Right renal pelvis (tissue), 4 donors: ENCODE data around the gene MSH5. TPM values are rescaled to one million over a fixed set of nuclear protein-coding genes. Genes with fewer than 3 reads are reported as not detected.
"Not testable (repeated sequence)": the region's sequence is repeated elsewhere in the genome, so short reads cannot be mapped to it uniquely, and the experiment has no call there.

Source experiments
- DNase-seq, 4 donors: peaks; one replicate each; pipeline ENCODE4 v3.0.0-alpha.2; 2013; ENCODE audit warnings: low read depth in 4 of 4, low spot score in 3 of 4, missing footprints in 1 of 4
- polyA plus RNA-seq, 4 donors: library from polyadenylated mRNA; unstranded; fragments of 120-200 nt; gene quantifications; one replicate each; pipeline ENCODE4 v1.2.1, GENCODE V29; 2013; ENCODE audit not compliant: insufficient read length in 4 of 4

MSH5 gene
- polyA plus RNA-seq, 4 donors = 18.3 to 25.7 (median 20.5) TPM

GRCh38 chr6:31776485-31776988, 36.7 kb downstream of the MSH5 start:
- DNase-seq = no peak

- DNase-seq = peak; percentile 67 to 85 (median 71)
These were observed 37.3 kb downstream of the MSH5 start, which contains the start of gene VWA7 for GRCh38 chr6:31776989-31777666. VWA7 (minus strand) TSS chr6:31777328; CDS start chr6:31776779, 549 bp downstream.

GRCh38 chr6:31777667-31778050, 37.9 kb downstream of the MSH5 start:
- DNase-seq = no peak

GRCh38 chr6:31778193-31778592, 38.4 kb downstream of the MSH5 start:
- DNase-seq = no peak

GRCh38 chr6:31778999-31779885, 39.4 kb downstream of the MSH5 start:
- DNase-seq = no peak

GRCh38 chr6:31779908-31780307, 40.1 kb downstream of the MSH5 start:
- DNase-seq = no peak

GRCh38 chr6:31780507-31781243, 40.9 kb downstream of the MSH5 start:
- no peak for DNase-seq

GRCh38 chr6:31781244-31782125, 41.7 kb downstream of the MSH5 start:
- no peak for DNase-seq

- DNase-seq = no peak
These were observed 42.5 kb downstream of the MSH5 start for GRCh38 chr6:31782126-31782855.

GRCh38 chr6:31784098-31784925, 44.5 kb downstream of the MSH5 start:
- DNase-seq = no peak

GRCh38 chr6:31785475-31785874, 45.7 kb downstream of the MSH5 start:
- DNase-seq = no peak

GRCh38 chr6:31791324-31792089, 51.7 kb downstream of the MSH5 start:
- DNase-seq = peak in 2 of 4 donors; percentile 51 to 55

- no peak for DNase-seq
These were observed 52.2 kb downstream of the MSH5 start for GRCh38 chr6:31792090-31792374.

- DNase-seq = no peak
These were observed 53.0 kb downstream of the MSH5 start for GRCh38 chr6:31792761-31793171.

GRCh38 chr6:31793927-31794245, 54.1 kb downstream of the MSH5 start:
- DNase-seq = not testable (repeated sequence)

- DNase-seq = no peak
These were observed 54.6 kb downstream of the MSH5 start for GRCh38 chr6:31794294-31794865.

GRCh38 chr6:31794866-31795615, 55.2 kb downstream of the MSH5 start:
- no peak for DNase-seq
